A549 (cell line): Measurements from ENCODE around the gene CNKSR3. TPM values are rescaled to one million over a fixed set of nuclear protein-coding genes. Genes with fewer than 3 reads are reported as not detected.

Source experiments
- ATAC-seq, 2 experiments: fragments of 200-7000 bp in 1 of 2; fragments of >200 bp in 1 of 2; cut with Nextera tagmentation in 1 of 2; cut with Tn5 transposase in 1 of 2; 3 replicates each; pipeline versions ENCODE4 v1.8.0 to v1.9.1; 2018 to 2020; ENCODE audit warnings: mild to moderate bottlenecking in 1 of 2, moderate library complexity in 1 of 2
- CTCF ChIA-PET: fragments of 300-600 bp; sonication (Branson Sonifier 250); formaldehyde crosslinking; extraction: SDS; loops from one replicate; lab custom pipeline; 2021; ENCODE audit warnings: antibody characterized with exemption, inconsistent platforms; lab: Yijun Ruan, JAX
- POLR2A ChIA-PET: fragments of 350-600 bp; formaldehyde crosslinking; extraction: SDS; loops from one replicate; lab custom pipeline; 2021; ENCODE audit warnings: antibody characterized with exemption, inconsistent platforms; lab: Yijun Ruan, JAX
- DNase-seq, 2 experiments: peaks; one replicate each; pipeline versions ENCODE4 v3.0.0 to v3.0.0-alpha.2; 2011 to 2016; ENCODE audit warnings: low read depth in 1 of 2, low spot score in 1 of 2
- FAIRE-seq: peaks from 2 replicates; lab custom pipeline; 2011; peaks lifted over from hg19 to GRCh38; lab: Jason Lieb, UNC
- H3K27ac ChIP-seq, 2 experiments: fragments of >200 bp; sonication (Bioruptor Twin); formaldehyde crosslinking; 3 replicates each; pipeline ENCODE4 v1.5.1; 2016 to 2017
- H3K4me1 ChIP-seq: fragments of >200 bp; sonication (Bioruptor Twin); formaldehyde crosslinking; 3 replicates; pipeline ENCODE4 v1.6.1; 2016
- H3K4me2 ChIP-seq: fragments of >200 bp; sonication (Bioruptor Twin); formaldehyde crosslinking; 3 replicates; pipeline ENCODE4 v1.6.1; 2016
- H3K4me3 ChIP-seq: fragments of >200 bp; sonication (Bioruptor Twin); formaldehyde crosslinking; 3 replicates; pipeline ENCODE4 v1.5.1; 2016
- H3K9me3 ChIP-seq: fragments of >200 bp; sonication (Bioruptor Twin); formaldehyde crosslinking; 3 replicates; pipeline ENCODE4 v1.6.1; 2016
- CEBPB ChIP-seq, 2 experiments: fragments of >200 bp in 1 of 2; sonication (Bioruptor Twin) in 1 of 2; formaldehyde crosslinking in 1 of 2; IDR thresholded peaks; 2 replicates each; pipeline ENCODE4 v1.6.1; 2012 to 2016
- CHD2 ChIP-seq: fragments of 150-350 bp; IDR thresholded peaks from 2 replicates; pipeline ENCODE4 v1.6.1; 2014; ENCODE audit warnings: low read length; ENCODE audit not compliant: partially characterized antibody
- CHD4 ChIP-seq: fragments of 200-600 bp; sonication (generic); IDR thresholded peaks from 2 replicates; pipeline ENCODE4 v1.6.1; 2016; ENCODE audit warnings: antibody characterized with exemption, mild to moderate bottlenecking, borderline replicate concordance
- EHMT2 ChIP-seq: fragments of 200-600 bp; sonication (generic); IDR thresholded peaks from 2 replicates; pipeline ENCODE4 v1.6.1; 2016; ENCODE audit warnings: antibody characterized with exemption, low read depth, mild to moderate bottlenecking, moderate library complexity
- ELK1 ChIP-seq: fragments of 150-350 bp; IDR thresholded peaks from 2 replicates; pipeline ENCODE4 v1.6.1; 2014; ENCODE audit warnings: low read depth, mild to moderate bottlenecking, low read length
- EP300 ChIP-seq, 2 experiments: fragments of >200 bp; sonication (Bioruptor Twin); formaldehyde crosslinking; IDR thresholded peaks; 2 replicates in 1 of 2; 3 replicates in 1 of 2; pipeline ENCODE4 v1.6.1; 2016 to 2017
- GATA3 ChIP-seq: IDR thresholded peaks from 2 replicates; pipeline ENCODE4 v1.6.1; 2012; ENCODE audit warnings: borderline replicate concordance
- HDAC2 ChIP-seq: fragments of 200-600 bp; sonication (generic); IDR thresholded peaks from 2 replicates; pipeline ENCODE4 v1.6.1; 2016
- HOXB5 ChIP-seq: fragments of 250-450 bp; sonication (Bioruptor Pico); IDR thresholded peaks from 2 replicates; pipeline ENCODE4 v1.5.0; 2020; ENCODE audit warnings: mild to moderate bottlenecking, moderate library complexity
- MYC ChIP-seq: IDR thresholded peaks from 2 replicates; pipeline ENCODE4 v1.6.1; 2012; ENCODE audit warnings: mild to moderate bottlenecking, inconsistent platforms, low read length, improper control_type of control experiment, borderline replicate concordance
- NPAS2 ChIP-seq: fragments of 250-450 bp; sonication (Bioruptor Pico); IDR thresholded peaks from 2 replicates; pipeline ENCODE4 v1.8.0; 2022; ENCODE audit warnings: mild to moderate bottlenecking, moderate library complexity, borderline replicate concordance
- PBX3 ChIP-seq: IDR thresholded peaks from 2 replicates; pipeline ENCODE4 v1.6.1; 2012
- POLR2AphosphoS2 ChIP-seq: conservative IDR thresholded peaks from 2 replicates; pipeline ENCODE4 v1.6.1; 2012; ENCODE audit warnings: low read length, improper control_type of control experiment, inconsistent platforms
- RAD21 ChIP-seq, 2 experiments: fragments of >200 bp in 1 of 2; sonication (Bioruptor Twin) in 1 of 2; formaldehyde crosslinking in 1 of 2; IDR thresholded peaks in 1 of 2; conservative IDR thresholded peaks in 1 of 2; 2 replicates in 1 of 2; 3 replicates in 1 of 2; pipeline ENCODE4 v1.6.1; 2012 to 2018; ENCODE audit warnings: inconsistent platforms in 1 of 2
- RCOR1 ChIP-seq: fragments of 150-350 bp; IDR thresholded peaks from 2 replicates; pipeline ENCODE4 v1.6.1; 2014; ENCODE audit warnings: antibody characterized with exemption, low read length, low read depth
- REST ChIP-seq: fragments of 200-600 bp; sonication (generic); IDR thresholded peaks from 2 replicates; pipeline ENCODE4 v1.6.1; 2016; ENCODE audit warnings: antibody characterized with exemption, mild to moderate bottlenecking, moderate library complexity
- RNF2 ChIP-seq: fragments of 200-600 bp; sonication (generic); IDR thresholded peaks from 2 replicates; pipeline ENCODE4 v1.6.1; 2016; ENCODE audit warnings: low read depth, mild to moderate bottlenecking, antibody characterized with exemption, moderate library complexity, borderline replicate concordance
- USF2 ChIP-seq: fragments of 450-650 bp; IDR thresholded peaks from 2 replicates; pipeline ENCODE4 v1.6.1; 2014; ENCODE audit warnings: antibody characterized with exemption
- ZNF302 ChIP-seq: fragments of 250-450 bp; sonication (Bioruptor Pico); IDR thresholded peaks from 2 replicates; pipeline ENCODE4 v1.9.0; 2021; ENCODE audit warnings: inconsistent platforms, mild to moderate bottlenecking, moderate library complexity
- WGBS: methylation state at CpG from one replicate; pipeline ENCODE4 v1.1.6; 2017; ENCODE audit errors: missing lambda C conversion rate; 5-methylcytosine and 5-hydroxymethylcytosine counted together
- polyA plus RNA-seq, 4 experiments: library from polyadenylated mRNA; depleted of rRNA in 3 of 4; stranded (reverse); fragments of >200 nt; fragmentation: RNase III in 1 of 4; extraction: RNeasy Plus Mini Kit Qiagen cat#74134 plus additional on column Dnase treatment in 1 of 4; gene quantifications; 2 replicates in 3 of 4; 3 replicates in 1 of 4; pipeline ENCODE4 v1.2.3, GENCODE V29; 2011 to 2017
- TF ChIP-seq, protein P1 (sequence below): fragments of 250-450 bp; sonication (Bioruptor Pico); IDR thresholded peaks from 2 replicates; pipeline ENCODE4 v1.5.0; 2021; ENCODE audit warnings: mild to moderate bottlenecking, moderate library complexity, borderline replicate concordance

CNKSR3 gene
- polyA plus RNA-seq, 2 of the 4 experiments (the other 2 are of a cell fraction), result 2.9 to 3.5 TPM

DNA sequence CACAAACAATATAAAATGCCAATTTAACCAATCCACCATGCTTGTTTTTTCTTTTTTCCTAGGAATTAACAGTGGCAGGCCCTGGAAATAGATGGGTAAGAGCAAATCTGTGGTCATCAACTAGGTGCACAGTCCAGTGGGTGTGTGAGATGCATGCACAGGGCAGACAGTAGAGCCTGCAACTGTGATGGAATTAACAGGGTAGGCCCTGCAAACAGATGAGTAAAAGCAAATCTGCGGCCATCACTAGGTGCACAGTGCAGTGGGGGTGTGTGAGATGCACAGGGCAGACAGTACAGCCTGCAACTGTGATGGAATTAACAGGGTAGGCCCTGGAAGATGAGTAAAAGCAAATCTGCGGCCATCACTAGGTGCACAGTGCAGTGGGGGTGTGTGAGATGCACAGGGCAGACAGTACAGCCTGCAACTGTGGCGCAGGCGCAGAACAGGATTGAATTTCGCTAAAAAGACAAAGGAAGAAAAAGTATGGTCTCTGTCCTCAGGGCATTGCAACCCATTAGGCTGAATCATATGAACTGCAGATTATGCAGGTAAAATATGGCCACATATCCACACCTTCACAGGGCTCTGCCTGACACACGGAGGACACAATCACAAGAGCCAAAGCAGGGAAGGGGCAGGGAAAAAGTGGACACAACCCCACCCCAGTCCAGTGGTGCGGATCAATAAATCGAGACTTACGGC is 112.8 kb downstream of the CNKSR3 start:
- H3K27ac ChIP-seq, result no peak overlapping the region
- DNase-seq (no peak), FAIRE-seq (no peak), ATAC-seq (no peak)
- H3K4me1 ChIP-seq, result 0 out of 3 replicates have a peak, but pooled peaks cover 5% of the 10 kb centered on the region
- CTCF ChIA-PET, result no interaction called here
- WGBS, result 95% methylated on average over 9 of the region's 9 CpGs
- H3K4me2 ChIP-seq, result no peak overlapping the region
- POLR2A ChIA-PET, result no interaction called here
- TF ChIP-seq CHD4 (no peak), RAD21 (conservative IDR thresholded peaks at IDR 0.05 in 1 of 2, IDR thresholded peaks at IDR 0.05 in 1 of 2) (no peak), MYC (no peak), REST (no peak), EP300 (IDR thresholded peaks at IDR 0.05) (no peak), HDAC2 (no peak), RNF2 (no peak), EHMT2 (no peak), CHD2 (no peak), CEBPB (IDR thresholded peaks at IDR 0.05) (no peak), NPAS2 (no peak), RCOR1 (no peak), GATA3 (no peak), HOXB5 (CRISPR knock-in tag) (no peak), ELK1 (no peak), POLR2AphosphoS2 (no peak), ZNF302 (no peak), USF2 (no peak), PBX3 (no peak)
- TF ChIP-seq, protein P1, sequence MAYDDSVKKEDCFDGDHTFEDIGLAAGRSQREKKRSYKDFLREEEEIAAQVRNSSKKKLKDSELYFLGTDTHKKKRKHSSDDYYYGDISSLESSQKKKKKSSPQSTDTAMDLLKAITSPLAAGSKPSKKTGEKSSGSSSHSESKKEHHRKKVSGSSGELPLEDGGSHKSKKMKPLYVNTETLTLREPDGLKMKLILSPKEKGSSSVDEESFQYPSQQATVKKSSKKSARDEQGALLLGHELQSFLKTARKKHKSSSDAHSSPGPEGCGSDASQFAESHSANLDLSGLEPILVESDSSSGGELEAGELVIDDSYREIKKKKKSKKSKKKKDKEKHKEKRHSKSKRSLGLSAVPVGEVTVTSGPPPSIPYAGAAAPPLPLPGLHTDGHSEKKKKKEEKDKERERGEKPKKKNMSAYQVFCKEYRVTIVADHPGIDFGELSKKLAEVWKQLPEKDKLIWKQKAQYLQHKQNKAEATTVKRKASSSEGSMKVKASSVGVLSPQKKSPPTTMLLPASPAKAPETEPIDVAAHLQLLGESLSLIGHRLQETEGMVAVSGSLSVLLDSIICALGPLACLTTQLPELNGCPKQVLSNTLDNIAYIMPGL (CRISPR knock-in tag), result no peak
- H3K9me3 ChIP-seq, result no peaks in the 10 kb centered on the region
- no peak overlapping the region for H3K4me3 ChIP-seq
